GM18907 (cell line): Measurements from ENCODE around the gene SPEN.
"Not testable (repeated sequence)": the region's sequence is repeated elsewhere in the genome, so short reads cannot be mapped to it uniquely, and the experiment has no call there.

Experiments
- ATAC-seq: cut with Tn5 transposase; IDR thresholded peaks from one replicate; pipeline ENCODE4 v1.9.1; 2021; ENCODE audit warnings: mild to moderate bottlenecking, moderate library complexity; ENCODE audit not compliant: unreplicated experiment

The SPEN gene

GRCh38 chr1:15847100-15847892 lies at the start of gene SPEN:
Gene SPEN, plus strand, starts transcription at chr1:15847707. Its CDS starts 361 bp downstream, at chr1:15848068.
- ATAC-seq = peak; percentile 64

- ATAC-seq = no peak
These were observed 48.3 kb upstream of the SPEN start for GRCh38 chr1:15799004-15799867.

- no peak for ATAC-seq
These were observed 47.3 kb upstream of the SPEN start for GRCh38 chr1:15799928-15800835.

GRCh38 chr1:15802234-15802965 lies 45.1 kb upstream of the SPEN start:
- no peak for ATAC-seq

GRCh38 chr1:15803380-15803779 lies 44.1 kb upstream of the SPEN start:
- ATAC-seq = no peak

GRCh38 chr1:15804060-15804459 lies 43.4 kb upstream of the SPEN start:
- no peak for ATAC-seq

- no peak for ATAC-seq
These were observed 40.4 kb upstream of the SPEN start for GRCh38 chr1:15807121-15807520.

GRCh38 chr1:15807549-15807948 lies 40.0 kb upstream of the SPEN start, which contains the start of gene UQCRHL:
Gene UQCRHL, minus strand, starts transcription at chr1:15807649. Its CDS starts 0 bp downstream, at chr1:15807649.
- not testable (repeated sequence) for ATAC-seq

- ATAC-seq = no peak
These were observed 38.6 kb upstream of the SPEN start for GRCh38 chr1:15808955-15809354.

- no peak for ATAC-seq
These were observed 37.4 kb upstream of the SPEN start for GRCh38 chr1:15810073-15810472.

- no peak for ATAC-seq
These were observed 30.8 kb upstream of the SPEN start for GRCh38 chr1:15816674-15817073.

GRCh38 chr1:15820478-15820877 lies 27.0 kb upstream of the SPEN start:
- ATAC-seq = no peak

- no peak for ATAC-seq
These were observed 21.7 kb upstream of the SPEN start for GRCh38 chr1:15825800-15826199.

GRCh38 chr1:15826810-15827507 lies 20.5 kb upstream of the SPEN start:
- ATAC-seq = no peak

- ATAC-seq = not testable (repeated sequence)
These were observed 19.9 kb upstream of the SPEN start for GRCh38 chr1:15827567-15827966.

GRCh38 chr1:15828931-15829330 lies 18.6 kb upstream of the SPEN start:
- ATAC-seq = not testable (repeated sequence)

- ATAC-seq = no peak
These were observed 17.2 kb upstream of the SPEN start for GRCh38 chr1:15830258-15830657.

- no peak for ATAC-seq
These were observed 14.3 kb upstream of the SPEN start for GRCh38 chr1:15833069-15833679.

- ATAC-seq = no peak
These were observed 13.6 kb upstream of the SPEN start for GRCh38 chr1:15833842-15834405.
